H1 (cell line): ENCODE measurements around the gene DHDDS. TPM values are rescaled to one million over a fixed set of nuclear protein-coding genes. Genes with fewer than 3 reads are reported as not detected.

ENCODE experiments used
- CTCF ChIA-PET: fragments of 300-600 bp; sonication (Branson Sonifier 250); formaldehyde crosslinking; loops from one replicate; lab custom pipeline; 2021; ENCODE audit not compliant: partially characterized antibody; lab: Charles Lee
- POLR2A ChIA-PET: fragments of 300-600 bp; sonication (Branson Sonifier 250); formaldehyde crosslinking; loops from one replicate; lab custom pipeline; 2021; ENCODE audit warnings: inconsistent platforms; ENCODE audit not compliant: partially characterized antibody; lab: Charles Lee
- DNase-seq, 2 experiments: peaks; one replicate each; pipeline versions ENCODE4 v3.0.0 to v3.0.0-alpha.2; 2010 to 2022; ENCODE audit warnings: low spot score in 2 of 2, low read depth in 1 of 2, mixed read lengths in 1 of 2
- FAIRE-seq: peaks from 2 replicates; lab custom pipeline; 2011; peaks lifted over from hg19 to GRCh38; lab: Jason Lieb, UNC
- H2AFZ ChIP-seq: 2 replicates; pipeline ENCODE4 v1.8.1; 2012; ENCODE audit warnings: low read length, inconsistent platforms
- H2AK5ac ChIP-seq: 2 replicates; pipeline ENCODE4 v1.6.1; 2013; ENCODE audit warnings: low read depth, low read length
- H2BK120ac ChIP-seq: replicated peaks from 2 replicates; pipeline ENCODE3; 2013; ENCODE audit warnings: low read depth, low read length, inconsistent platforms
- H2BK12ac ChIP-seq: 2 replicates; pipeline ENCODE4 v1.6.1; 2013; ENCODE audit warnings: low read depth, low read length
- H2BK15ac ChIP-seq: 2 replicates; pipeline ENCODE4 v1.6.1; 2013; ENCODE audit warnings: low read length
- H2BK20ac ChIP-seq: 2 replicates; pipeline ENCODE4 v1.6.1; 2013; ENCODE audit warnings: low read length
- H2BK5ac ChIP-seq: 2 replicates; pipeline ENCODE4 v1.6.1; 2013; ENCODE audit warnings: low read depth, low read length
- H3K14ac ChIP-seq: 2 replicates; pipeline ENCODE4 v1.6.1; 2013; ENCODE audit warnings: inconsistent platforms; ENCODE audit not compliant: insufficient read length
- H3K18ac ChIP-seq: 2 replicates; pipeline ENCODE4 v1.6.1; 2013; ENCODE audit warnings: low read length; ENCODE audit errors: extremely low read depth
- H3K23ac ChIP-seq: 2 replicates; pipeline ENCODE4 v1.6.1; 2013; ENCODE audit warnings: inconsistent platforms; ENCODE audit not compliant: insufficient read length
- H3K23me2 ChIP-seq: 2 replicates; pipeline ENCODE4 v1.6.1; 2013; ENCODE audit warnings: low read depth, low read length
- H3K27ac ChIP-seq: 2 replicates; pipeline ENCODE4 v1.6.1; 2011; ENCODE audit warnings: low read depth, low read length, inconsistent platforms
- H3K27me3 ChIP-seq, 4 experiments: replicated peaks in 1 of 4; 1 replicate in 1 of 4; 2 replicates in 3 of 4; pipeline versions ENCODE4 v1.6.1 to v1.8.1; 2011 to 2013; ENCODE audit warnings: low read length in 3 of 4, mild to moderate bottlenecking in 3 of 4, inconsistent platforms in 2 of 4, mixed read lengths in 2 of 4, moderate library complexity in 1 of 4; ENCODE audit not compliant: control insufficient read depth in 3 of 4, insufficient read depth in 3 of 4; ENCODE audit errors: extremely low read depth in 1 of 4
- H3K36me3 ChIP-seq, 4 experiments: 2 replicates each; pipeline versions ENCODE4 v1.6.1 to v1.8.1; 2011 to 2013; ENCODE audit warnings: mild to moderate bottlenecking in 4 of 4, low read length in 3 of 4, moderate library complexity in 2 of 4, control low read depth in 1 of 4, inconsistent platforms in 1 of 4; ENCODE audit not compliant: insufficient read depth in 4 of 4, control insufficient read depth in 2 of 4
- H3K4ac ChIP-seq: replicated peaks from 2 replicates; pipeline ENCODE3; 2013; ENCODE audit warnings: low read length, low read depth, mixed read lengths, inconsistent platforms; ENCODE audit not compliant: insufficient read length
- H3K4me1 ChIP-seq, 4 experiments: replicated peaks in 1 of 4; 1 replicate in 1 of 4; 2 replicates in 3 of 4; pipeline versions ENCODE4 v1.6.1 to v1.8.1; 2011 to 2013; ENCODE audit warnings: low read length in 3 of 4, inconsistent platforms in 2 of 4, mixed read lengths in 1 of 4; ENCODE audit not compliant: insufficient read depth in 4 of 4, control insufficient read depth in 3 of 4
- H3K4me2 ChIP-seq, 2 experiments: 2 replicates each; pipeline versions ENCODE4 v1.6.1 to v1.8.1; 2011 to 2013; ENCODE audit warnings: low read depth in 2 of 2, low read length in 2 of 2, control low read depth in 1 of 2, inconsistent platforms in 1 of 2, mild to moderate bottlenecking in 1 of 2; ENCODE audit not compliant: insufficient read depth in 1 of 2
- H3K4me3 ChIP-seq, 4 experiments: fragments of 200-600, 300-600 bp in 1 of 4; sonication (generic), shearing (Covaris generic), sonication (Bioruptor Twin) in 1 of 4; 2 replicates each; pipeline versions ENCODE4 v1.5.1 to v1.8.1; 2011 to 2016; ENCODE audit warnings: low read length in 4 of 4, low read depth in 3 of 4, control low read depth in 2 of 4, inconsistent platforms in 2 of 4, mild to moderate bottlenecking in 2 of 4, mixed read lengths in 1 of 4, moderate library complexity in 1 of 4; ENCODE audit not compliant: insufficient read depth in 2 of 4; ENCODE audit errors: extremely low read depth in 1 of 4
- H3K56ac ChIP-seq: replicated peaks from 2 replicates; pipeline ENCODE3; 2013; ENCODE audit warnings: low read depth, mild to moderate bottlenecking, mixed read lengths, low read length, inconsistent platforms; ENCODE audit not compliant: insufficient read length
- H3K79me1 ChIP-seq: 2 replicates; pipeline ENCODE4 v1.6.1; 2013; ENCODE audit warnings: low read depth, low read length, control low read depth
- H3K79me2 ChIP-seq, 2 experiments: 2 replicates each; pipeline versions ENCODE4 v1.6.1 to v1.8.1; 2012 to 2013; ENCODE audit warnings: low read length in 2 of 2, mild to moderate bottlenecking in 2 of 2, inconsistent platforms in 1 of 2; ENCODE audit not compliant: insufficient read depth in 2 of 2, control insufficient read depth in 1 of 2
- H3K9ac ChIP-seq, 4 experiments: replicated peaks in 1 of 4; 1 replicate in 1 of 4; 2 replicates in 3 of 4; pipeline versions ENCODE4 v1.6.1 to v1.8.1; 2011 to 2013; ENCODE audit warnings: low read depth in 3 of 4, low read length in 3 of 4, control low read depth in 2 of 4, mild to moderate bottlenecking in 2 of 4, moderate library complexity in 2 of 4, inconsistent platforms in 1 of 4; ENCODE audit errors: extremely low read depth in 1 of 4
- H3K9me3 ChIP-seq, 2 experiments: 2 replicates each; pipeline versions ENCODE4 v1.6.1 to v1.8.1; 2012 to 2013; ENCODE audit warnings: mild to moderate bottlenecking in 2 of 2, moderate library complexity in 2 of 2, control low read depth in 1 of 2, inconsistent platforms in 1 of 2, low read depth in 1 of 2, low read length in 1 of 2, mixed read lengths in 1 of 2; ENCODE audit not compliant: insufficient read depth in 2 of 2
- H4K20me1 ChIP-seq, 2 experiments: replicated peaks in 1 of 2; 2 replicates each; pipeline versions ENCODE3 to v1.8.1; 2011 to 2013; ENCODE audit warnings: inconsistent platforms in 2 of 2, low read length in 2 of 2, mild to moderate bottlenecking in 1 of 2; ENCODE audit not compliant: insufficient read depth in 2 of 2, control insufficient read depth in 1 of 2
- H4K5ac ChIP-seq: 2 replicates; pipeline ENCODE4 v1.6.1; 2013; ENCODE audit warnings: low read length, low read depth, mixed read lengths, inconsistent platforms; ENCODE audit not compliant: insufficient read length
- H4K8ac ChIP-seq: 2 replicates; pipeline ENCODE4 v1.8.0; 2013; ENCODE audit warnings: mild to moderate bottlenecking, moderate library complexity, low read length, inconsistent platforms; ENCODE audit not compliant: insufficient read depth; ENCODE audit errors: extremely low read depth
- H4K91ac ChIP-seq: replicated peaks from 2 replicates; pipeline ENCODE3; 2013; ENCODE audit warnings: low read length, mixed read lengths, inconsistent platforms; ENCODE audit not compliant: insufficient read length
- ASH2L ChIP-seq: fragments of 200-600, 300-600 bp; sonication (generic); IDR thresholded peaks from one replicate; pipeline ENCODE4 v1.7.1; 2017; ENCODE audit warnings: low read length
- POLR2A ChIP-seq, 2 experiments: IDR thresholded peaks; 1 replicate in 1 of 2; 2 replicates in 1 of 2; pipeline ENCODE4 v1.6.1; 2011; ENCODE audit warnings: low read depth in 2 of 2, low read length in 2 of 2, mild to moderate bottlenecking in 2 of 2; ENCODE audit errors: control extremely low read depth in 1 of 2
- POU5F1 ChIP-seq: IDR thresholded peaks from 2 replicates; pipeline ENCODE4 v1.6.1; 2011; ENCODE audit warnings: low read depth, mild to moderate bottlenecking, low read length, moderate library complexity
- WGBS, 2 experiments: shearing (Covaris generic) in 1 of 2; methylation state at CpG; one replicate each; pipeline versions ENCODE4 v1.1.6 to v1.1.7; 2013 to 2015; ENCODE audit warnings: low lambda C conversion rate in 2 of 2, mixed read lengths in 2 of 2, inconsistent platforms in 1 of 2, low coverage in 1 of 2, missing lambda C conversion rate in 1 of 2; ENCODE audit not compliant: insufficient replicate concordance in 2 of 2, insufficient coverage in 1 of 2, insufficient read length in 1 of 2; ENCODE audit errors: extremely low coverage in 1 of 2, missing lambda C conversion rate in 1 of 2; 5-methylcytosine and 5-hydroxymethylcytosine counted together
- polyA plus RNA-seq, 7 experiments: library from polyadenylated mRNA; depleted of rRNA in 3 of 7; stranded (reverse) in 5 of 7; unstranded in 2 of 7; fragments of >200 nt in 5 of 7; fragments of 200-250 nt in 2 of 7; gene quantifications; 1 replicate in 5 of 7; 2 replicates in 1 of 7; 4 replicates in 1 of 7; pipeline versions ENCODE4 v1.2.1 to v1.2.3, GENCODE V29; 2011 to 2013; ENCODE audit warnings: missing spikeins in 2 of 7, mixed read lengths in 2 of 7
- total RNA-seq: library from RNA; stranded (reverse); fragmentation: NEBNext Ultra II Directional; extraction: Animal tissue kit (Norgen Biotek cat#: 25700); gene quantifications from 2 replicates; pipeline ENCODE4 v1.2.1, GENCODE V29; 2021

Gene DHDDS
- total and polyA plus RNA-seq, 2 of the 8 experiments (the other 6 are each of a cell fraction or from before 2014, with no cell fraction given), result 28.3 to 44.6 TPM

DNA sequence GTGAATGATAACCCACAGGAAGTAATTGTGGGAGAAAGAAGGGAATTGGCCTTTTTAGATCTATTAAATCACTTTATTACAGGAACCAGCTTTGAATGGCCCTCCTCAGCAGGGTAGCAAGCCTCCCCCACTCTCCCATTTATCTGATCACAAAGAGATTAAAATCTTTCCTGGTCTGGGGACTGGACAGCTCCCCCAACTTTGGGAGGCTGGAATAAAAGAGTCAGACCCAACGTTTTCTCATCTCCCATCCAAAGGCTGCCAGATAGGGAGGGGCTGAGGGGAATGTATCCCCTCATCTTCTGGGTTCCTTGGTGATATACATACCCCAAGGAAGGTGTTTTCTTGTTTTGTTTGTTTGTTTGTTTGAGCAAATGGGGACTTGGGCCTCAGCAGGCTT lies 19.1 kb upstream of the DHDDS start:
- 13% methylated on average over 1 of the region's 1 CpG; no CpG with 5 or more reads in 1 of the 2 experiments for WGBS, 2 experiments
- Histone ChIP-seq H3K23ac (no peak overlapping the region), H3K36me3 (peaks cover 13 to 63% (median 27%) of the 10 kb centered on the region in 4 experiments), H4K20me1 (peaks cover 5 to 14% of the 10 kb centered on the region in 2 experiments), H2BK120ac (peak overlapping the region; percentile 97), H2AK5ac (no peak overlapping the region), H3K9ac (peak overlapping the region in 3 of 4 experiments; percentile 30 to 91 (median 46); a peak in 4 of 7 replicates), H4K5ac (peak overlapping the region; percentile 63), H3K27ac (peak overlapping the region; percentile 68), H3K4me3 (peak overlapping the region; percentile 78 to 98 (median 89)), H3K9me3 (no peaks in the 10 kb centered on the region), H3K4me1 (peaks cover 11 to 37% (median 18%) of the 10 kb centered on the region in 4 experiments), H2AFZ (no peak overlapping the region), H3K14ac (no peak overlapping the region)
- POLR2A ChIA-PET, result interaction anchor here (0.6 to 6.4 kb wide), 26 partner anchors 8 to 224 kb away, joined by 3 to 166 read pairs (median 4); partner anchors contain the start of genes DHDDS and HMGN2
- no peak for FAIRE-seq
- TF ChIP-seq POU5F1, result no peak
- TF ChIP-seq POLR2A (IDR thresholded peaks at IDR 0.05; ENCODE audit: control extremely low read depth in 1 of 2, low read depth in 2 of 2, low read length in 2 of 2), result peak in 1 of 2 experiments; percentile 47; a peak in 1 of 3 replicates
- TF ChIP-seq ASH2L, result no peak
- TF ChIP-seq, all 59 proteins: peak for 1
- CTCF ChIA-PET, result interaction anchor here (1.2 to 1.7 kb wide), 3 partner anchors 18 to 27 kb away, joined by 3 to 8 read pairs (median 5); no protein-coding TSS in a partner anchor
- no peak overlapping the region for H4K8ac ChIP-seq
- peak overlapping the region; percentile 87 for H3K4ac ChIP-seq
- peak overlapping the region; percentile 94 for H4K91ac ChIP-seq
- H3K79me2 ChIP-seq, result peaks cover 12 to 68% of the 10 kb centered on the region in 2 experiments; a peak in 3 of 4 replicates
- peak overlapping the region; percentile 92 to 94 for H3K4me2 ChIP-seq
- H3K23me2 ChIP-seq, result peaks cover 31% of the 10 kb centered on the region
- H3K18ac ChIP-seq, result peak overlapping the region; percentile 99
- H2BK5ac ChIP-seq, result peak overlapping the region; percentile 99; the same call in 1 of the 2 replicates
- no peak overlapping the region for H2BK12ac ChIP-seq
- DNase-seq, result no peak
- no peaks in the 10 kb centered on the region; the same call in 1 of the 2 replicates for H3K79me1 ChIP-seq
- peak overlapping the region; percentile 74 for H2BK20ac ChIP-seq
- no peak overlapping the region for H3K56ac ChIP-seq
- no peaks in the 10 kb centered on the region for H3K27me3 ChIP-seq
- no peak overlapping the region for H2BK15ac ChIP-seq
